Epithelial cell of proximal tubule (primary cell): ENCODE measurements around the gene CRNN. TPM values are rescaled to one million over a fixed set of nuclear protein-coding genes. Genes with fewer than 3 reads are reported as not detected.

ENCODE experiments used
- DNase-seq: peaks from one replicate; pipeline ENCODE4 v3.0.0-alpha.2; 2011; ENCODE audit warnings: low read depth
- H3K4me3 ChIP-seq: 2 replicates; pipeline ENCODE4 v1.5.1; 2011; ENCODE audit warnings: low read depth, mild to moderate bottlenecking, low read length
- total RNA-seq: library from RNA; depleted of rRNA; stranded (reverse); fragments of >200 nt; gene quantifications from 2 replicates; pipeline ENCODE4 v1.2.3, GENCODE V29; 2015
- TF ChIP-seq, protein P1 (sequence below): conservative IDR thresholded peaks from 2 replicates; pipeline ENCODE4 v1.5.1; 2012; ENCODE audit warnings: low read depth, mild to moderate bottlenecking, low read length

CRNN gene
- not detected in 2 replicates for total RNA-seq

DNA sequence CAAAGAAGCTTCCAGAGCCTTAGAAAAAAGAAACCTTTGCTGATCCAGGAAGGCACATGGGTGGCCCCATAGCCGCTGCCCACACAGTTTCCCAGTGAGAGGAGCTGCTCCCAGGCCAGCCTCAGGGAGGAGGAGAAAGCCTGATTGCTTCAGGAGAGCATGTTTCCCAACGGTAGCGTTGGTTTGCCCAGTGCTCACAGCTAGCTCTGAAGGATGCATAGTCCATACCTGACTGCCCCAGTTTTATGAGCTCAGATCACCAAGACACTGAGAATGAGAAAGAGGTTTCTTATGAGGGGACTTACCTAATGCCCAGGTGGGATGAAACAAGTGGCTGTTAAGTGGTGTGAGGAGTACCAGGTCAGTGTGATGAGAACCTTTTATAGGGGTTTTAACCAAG, at the start of gene CRNN:
Gene CRNN (minus strand): TSS at position 355 of the 400 bp plus-strand sequence. CDS start 2,030 bp downstream, outside the sequence.
- TF ChIP-seq, protein P1, sequence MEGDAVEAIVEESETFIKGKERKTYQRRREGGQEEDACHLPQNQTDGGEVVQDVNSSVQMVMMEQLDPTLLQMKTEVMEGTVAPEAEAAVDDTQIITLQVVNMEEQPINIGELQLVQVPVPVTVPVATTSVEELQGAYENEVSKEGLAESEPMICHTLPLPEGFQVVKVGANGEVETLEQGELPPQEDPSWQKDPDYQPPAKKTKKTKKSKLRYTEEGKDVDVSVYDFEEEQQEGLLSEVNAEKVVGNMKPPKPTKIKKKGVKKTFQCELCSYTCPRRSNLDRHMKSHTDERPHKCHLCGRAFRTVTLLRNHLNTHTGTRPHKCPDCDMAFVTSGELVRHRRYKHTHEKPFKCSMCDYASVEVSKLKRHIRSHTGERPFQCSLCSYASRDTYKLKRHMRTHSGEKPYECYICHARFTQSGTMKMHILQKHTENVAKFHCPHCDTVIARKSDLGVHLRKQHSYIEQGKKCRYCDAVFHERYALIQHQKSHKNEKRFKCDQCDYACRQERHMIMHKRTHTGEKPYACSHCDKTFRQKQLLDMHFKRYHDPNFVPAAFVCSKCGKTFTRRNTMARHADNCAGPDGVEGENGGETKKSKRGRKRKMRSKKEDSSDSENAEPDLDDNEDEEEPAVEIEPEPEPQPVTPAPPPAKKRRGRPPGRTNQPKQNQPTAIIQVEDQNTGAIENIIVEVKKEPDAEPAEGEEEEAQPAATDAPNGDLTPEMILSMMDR, result no peak
- DNase-seq, result no peak
- no peak within 1 kb of the TSS for H3K4me3 ChIP-seq

- TF ChIP-seq, protein P1, result no peak
- DNase-seq, result no peak
- no peak overlapping the region for H3K4me3 ChIP-seq
These were observed 48.6 kb upstream of the CRNN start for GRCh38 chr1:152462636-152463035.

DNA sequence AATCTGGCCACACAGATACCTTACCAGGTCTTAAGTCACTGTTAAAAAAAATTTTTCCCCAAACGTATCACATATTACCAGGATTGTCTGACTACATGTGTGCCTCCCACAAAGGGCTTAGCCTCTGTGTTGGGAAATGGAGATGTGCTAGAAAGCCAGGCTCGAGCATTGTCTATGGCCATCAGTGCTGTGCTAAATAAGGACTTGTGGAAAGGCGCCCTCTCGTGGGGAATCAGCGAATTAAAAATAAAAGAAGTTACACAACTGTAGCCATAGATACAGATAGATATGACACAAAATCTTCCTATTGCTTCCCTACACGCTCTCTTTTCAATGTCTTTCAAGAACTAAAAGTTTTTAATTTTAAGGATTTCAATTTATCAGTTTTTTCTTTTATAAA, 47.5 kb upstream of the CRNN start:
- TF ChIP-seq, protein P1, result peak; percentile 72
- DNase-seq, result peak; percentile 18
- H3K4me3 ChIP-seq, result no peak overlapping the region

- no peak for DNase-seq
- TF ChIP-seq, protein P1, result no peak
- H3K4me3 ChIP-seq, result no peak overlapping the region
These were observed 46.5 kb upstream of the CRNN start for GRCh38 chr1:152460529-152460899.

GRCh38 chr1:152459596-152460528, 45.8 kb upstream of the CRNN start:
- H3K4me3 ChIP-seq, result no peak overlapping the region
- DNase-seq, result peak; percentile 13
- TF ChIP-seq, protein P1, result peak; percentile 92

- no peak overlapping the region for H3K4me3 ChIP-seq
- DNase-seq, result peak; percentile 26
- TF ChIP-seq, protein P1, result peak; percentile 92
These were observed 44.5 kb upstream of the CRNN start for GRCh38 chr1:152458384-152459185.
